PC-3 (cell line): ENCODE measurements around the gene RAB33B. TPM values are rescaled to one million over a fixed set of nuclear protein-coding genes. Genes with fewer than 3 reads are reported as not detected.
A peak's percentile ranks its signal among the peaks of the same experiment; 100 is the strongest.

Experiments
- ATAC-seq: fragments of 200-7000 bp; cut with Tn5 transposase; 2 replicates; pipeline ENCODE4 v1.9.1; 2020; ENCODE audit warnings: mild to moderate bottlenecking, moderate library complexity
- BruUV-seq: library from RNA; stranded (reverse); fragments of 400-500 nt; replicated peaks from 2 replicates; lab custom pipeline; 2021; lab: Mats Ljungman, UMichigan
- CTCF ChIA-PET: fragments of 300-600 bp; sonication (Branson Sonifier 250); formaldehyde crosslinking; loops from one replicate; lab custom pipeline; 2022; ENCODE audit warnings: antibody characterized with exemption; lab: Charles Lee
- POLR2A ChIA-PET: fragments of 300-600 bp; sonication (Branson Sonifier 250); formaldehyde crosslinking; loops from one replicate; lab custom pipeline; 2022; ENCODE audit warnings: antibody characterized with exemption; ENCODE audit not compliant: unreplicated experiment; lab: Charles Lee
- DNase-seq: peaks from one replicate; pipeline ENCODE4 v3.0.0-alpha.2; 2015
- H2AFZ ChIP-seq: fragments of 300-600 bp; sonication (generic); 2 replicates; pipeline ENCODE4 v1.6.0; 2016; ENCODE audit warnings: antibody characterized with exemption, low read length
- H3F3A ChIP-seq: fragments of 300-600 bp; sonication (generic); one replicate; pipeline ENCODE4 v1.6.0; 2017; ENCODE audit warnings: antibody characterized with exemption, low read length, control low read depth, mild to moderate bottlenecking; ENCODE audit not compliant: unreplicated experiment
- H3K27ac ChIP-seq: fragments of 300-600 bp; sonication (generic); 2 replicates; pipeline ENCODE4 v1.5.1; 2016; ENCODE audit warnings: mild to moderate bottlenecking, low read length
- H3K27me3 ChIP-seq: fragments of 300-600 bp; sonication (generic); 2 replicates; pipeline ENCODE4 v1.6.1; 2016; ENCODE audit warnings: low read length, mixed read lengths
- H3K36me3 ChIP-seq: fragments of 300-600 bp; sonication (generic); 2 replicates; pipeline ENCODE4 v1.6.1; 2016; ENCODE audit warnings: low read depth, mixed run types, low read length, mixed read lengths
- H3K4me1 ChIP-seq: fragments of 300-600 bp; sonication (generic); 2 replicates; pipeline ENCODE4 v1.5.1; 2016; ENCODE audit warnings: low read length; ENCODE audit not compliant: insufficient read depth
- H3K4me2 ChIP-seq: fragments of 300-600 bp; sonication (generic); 2 replicates; pipeline ENCODE4 v1.6.0; 2016; ENCODE audit warnings: low read length
- H3K4me3 ChIP-seq: fragments of 300-600 bp; sonication (generic); 2 replicates; pipeline ENCODE4 v1.5.1; 2016; ENCODE audit warnings: mild to moderate bottlenecking, low read length, mixed read lengths
- H3K79me2 ChIP-seq: fragments of 300-600 bp; sonication (generic); 2 replicates; pipeline ENCODE4 v1.6.1; 2017; ENCODE audit warnings: low read length, mixed read lengths
- H3K9ac ChIP-seq: fragments of 300-600 bp; sonication (generic); 2 replicates; pipeline ENCODE4 v1.6.0; 2016; ENCODE audit warnings: mild to moderate bottlenecking, low read length
- H3K9me2 ChIP-seq: fragments of 300-600 bp; sonication (generic); replicated peaks from 2 replicates; pipeline ENCODE4 v1.6.1; 2016; ENCODE audit warnings: mixed run types, low read length, mixed read lengths
- H3K9me3 ChIP-seq: fragments of 300-600 bp; sonication (generic); 2 replicates; pipeline ENCODE4 v1.6.1; 2016; ENCODE audit warnings: low read length, mixed read lengths
- H4K20me1 ChIP-seq: fragments of 300-600 bp; sonication (generic); 2 replicates; pipeline ENCODE4 v1.6.1; 2016; ENCODE audit warnings: low read length, mixed read lengths
- EZH2 ChIP-seq: fragments of 300-600 bp; sonication (generic); IDR thresholded peaks from one replicate; pipeline ENCODE4 v1.6.1; 2017; ENCODE audit warnings: antibody characterized with exemption, mild to moderate bottlenecking, low read length; ENCODE audit not compliant: unreplicated experiment
- EZH2phosphoT487 ChIP-seq: fragments of 300-600 bp; sonication (generic); IDR thresholded peaks from 2 replicates; pipeline ENCODE4 v1.6.1; 2018; ENCODE audit warnings: mild to moderate bottlenecking, antibody characterized with exemption, low read length, borderline replicate concordance
- intact Hi-C: fragments of 100-400 bp; cut with micrococcal nuclease; formaldehyde crosslinking; loops from 2 replicates; pipeline ENCODE4 v1.9.0; 2023
- total RNA-seq: library from RNA; depleted of rRNA; stranded (reverse); fragments of >200 nt; gene quantifications from 2 replicates; pipeline ENCODE4 v1.2.3, GENCODE V29; 2014
- TF ChIP-seq, protein P1 (sequence below): fragments of 300-600 bp; sonication (generic); conservative IDR thresholded peaks from 2 replicates; pipeline ENCODE4 v1.5.1; 2017; ENCODE audit warnings: antibody characterized with exemption, low read depth, mild to moderate bottlenecking, low read length

RAB33B gene
- total RNA-seq, 1 experiment from 2014 or later, result 4.4 TPM

DNA sequence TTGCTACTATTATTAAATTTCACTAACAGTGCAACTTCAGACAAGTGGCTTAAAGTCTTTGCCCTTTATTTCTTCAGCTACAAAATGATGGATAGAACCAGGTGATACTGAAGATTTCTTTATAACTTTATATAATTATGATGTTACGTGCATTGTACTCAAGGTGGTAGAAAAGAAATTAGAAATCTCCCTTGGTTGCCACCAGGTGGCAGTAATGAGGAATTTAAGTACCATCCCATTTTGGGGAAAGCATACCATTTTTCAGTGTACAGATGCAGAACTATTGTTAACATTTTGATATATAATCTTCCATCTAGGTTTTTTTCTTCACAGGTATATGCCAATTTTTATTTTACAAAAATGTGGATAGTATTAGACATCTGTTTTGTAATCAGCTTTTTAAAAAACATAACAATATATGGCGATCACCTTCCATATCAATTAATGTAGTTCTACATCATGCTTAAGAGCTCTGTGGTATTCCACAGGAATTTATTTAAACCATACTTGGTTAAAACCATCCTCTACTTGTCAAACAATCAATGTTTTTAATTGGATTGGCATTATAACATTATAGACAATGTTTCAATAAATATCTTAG lies 37.7 kb upstream of the RAB33B start:
- ChIA-PET POLR2A (no interaction called here), CTCF (no interaction called here)
- Histone ChIP-seq H3K9me3 (no peaks in the 10 kb centered on the region), H3K27ac (no peak overlapping the region), H3K9me2 (no peaks in the 10 kb centered on the region), H3K36me3 (no peaks in the 10 kb centered on the region), H3F3A (no peaks in the 10 kb centered on the region), H3K4me3 (no peak overlapping the region), H3K27me3 (no peaks in the 10 kb centered on the region), H4K20me1 (no peaks in the 10 kb centered on the region), H2AFZ (no peak overlapping the region), H3K9ac (no peak overlapping the region), H3K4me1 (no peaks in the 10 kb centered on the region), H3K4me2 (no peak overlapping the region), H3K79me2 (no peaks in the 10 kb centered on the region)
- TF ChIP-seq EZH2 (no peak), EZH2phosphoT487 (no peak)
- TF ChIP-seq, protein P1, sequence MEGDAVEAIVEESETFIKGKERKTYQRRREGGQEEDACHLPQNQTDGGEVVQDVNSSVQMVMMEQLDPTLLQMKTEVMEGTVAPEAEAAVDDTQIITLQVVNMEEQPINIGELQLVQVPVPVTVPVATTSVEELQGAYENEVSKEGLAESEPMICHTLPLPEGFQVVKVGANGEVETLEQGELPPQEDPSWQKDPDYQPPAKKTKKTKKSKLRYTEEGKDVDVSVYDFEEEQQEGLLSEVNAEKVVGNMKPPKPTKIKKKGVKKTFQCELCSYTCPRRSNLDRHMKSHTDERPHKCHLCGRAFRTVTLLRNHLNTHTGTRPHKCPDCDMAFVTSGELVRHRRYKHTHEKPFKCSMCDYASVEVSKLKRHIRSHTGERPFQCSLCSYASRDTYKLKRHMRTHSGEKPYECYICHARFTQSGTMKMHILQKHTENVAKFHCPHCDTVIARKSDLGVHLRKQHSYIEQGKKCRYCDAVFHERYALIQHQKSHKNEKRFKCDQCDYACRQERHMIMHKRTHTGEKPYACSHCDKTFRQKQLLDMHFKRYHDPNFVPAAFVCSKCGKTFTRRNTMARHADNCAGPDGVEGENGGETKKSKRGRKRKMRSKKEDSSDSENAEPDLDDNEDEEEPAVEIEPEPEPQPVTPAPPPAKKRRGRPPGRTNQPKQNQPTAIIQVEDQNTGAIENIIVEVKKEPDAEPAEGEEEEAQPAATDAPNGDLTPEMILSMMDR, result peak; percentile 66
- ATAC-seq (no peak), DNase-seq (peak; percentile 34)
- intact Hi-C loops, result loop anchor here (1.0 to 10.0 kb wide), 3 partner anchors 37 to 217 kb away; no protein-coding TSS in a partner anchor
- BruUV-seq, result no TSS peak

DNA sequence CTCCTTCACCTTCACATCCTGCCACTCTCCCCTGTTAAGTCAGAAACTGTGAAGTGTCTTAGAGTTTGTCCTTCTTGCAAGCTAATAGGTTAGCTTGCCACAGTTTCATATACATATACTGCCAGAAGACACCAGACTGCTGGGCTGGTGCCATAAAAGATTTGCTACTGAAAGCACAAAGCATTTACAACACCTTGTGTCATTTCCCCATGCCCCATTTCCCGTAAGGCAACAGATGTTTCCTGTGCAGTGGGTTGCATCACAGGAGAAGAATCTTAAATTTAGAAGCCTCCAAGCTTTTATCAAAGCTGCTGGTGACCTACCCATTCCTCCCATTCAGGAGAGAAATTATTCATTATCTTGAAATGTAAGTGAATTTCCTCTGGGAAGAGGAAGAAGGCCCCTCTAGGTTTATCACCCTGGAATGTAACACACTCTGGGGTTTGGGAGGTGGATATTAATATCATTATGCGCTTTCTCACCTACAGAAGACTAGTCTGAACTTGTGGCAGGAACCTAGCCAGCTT lies 34.5 kb upstream of the RAB33B start:
- no TSS peak for BruUV-seq

More for the DNA sequence above, 34.5 kb upstream of the RAB33B start:
- H3F3A ChIP-seq, result no peaks in the 10 kb centered on the region
- H3K4me2 ChIP-seq, result no peak overlapping the region
- no peak overlapping the region for H3K4me3 ChIP-seq
- H3K9ac ChIP-seq, result no peak overlapping the region
- ATAC-seq (no peak), DNase-seq (no peak)
- no peaks in the 10 kb centered on the region for H3K9me3 ChIP-seq
- H3K9me2 ChIP-seq, result no peaks in the 10 kb centered on the region
- no peaks in the 10 kb centered on the region for H4K20me1 ChIP-seq
- ChIA-PET CTCF (no interaction called here), POLR2A (no interaction called here)
- no peak overlapping the region for H2AFZ ChIP-seq
- H3K27ac ChIP-seq, result no peak overlapping the region
- TF ChIP-seq, protein P1, result no peak
- TF ChIP-seq EZH2, result no peak
- no peak for TF ChIP-seq EZH2phosphoT487
- intact Hi-C loops, result loop anchor here (10.0 kb wide), 1 partner anchor 75 kb away; no protein-coding TSS in a partner anchor
- no peaks in the 10 kb centered on the region for H3K79me2 ChIP-seq
- H3K36me3 ChIP-seq, result no peaks in the 10 kb centered on the region
- H3K4me1 ChIP-seq, result no peaks in the 10 kb centered on the region
- H3K27me3 ChIP-seq, result no peaks in the 10 kb centered on the region
